NCI-H2196 treated with DMSO at 0.1 percent for 48 hours (cell line): ENCODE results near the gene CKS2.
A peak's percentile ranks its signal among the peaks of the same experiment; 100 is the strongest.
"Not testable (repeated sequence)": the region's sequence is repeated elsewhere in the genome, so short reads cannot be mapped to it uniquely, and the experiment has no call there.

Experiments used
- DNase-seq: peaks from one replicate; lab custom pipeline; 2025; ENCODE audit not compliant: unreplicated experiment; lab: John Stamatoyannopoulos, UW

The CKS2 gene

GRCh38 chr9:89309608-89310474 is 1.2 kb upstream of the CKS2 start:
- no peak for DNase-seq

GRCh38 chr9:89311346-89312221 is 589 bp downstream of the CKS2 start:
- no peak for DNase-seq

GRCh38 chr9:89312222-89312571 is 1.2 kb downstream of the CKS2 start:
- DNase-seq = no peak

- no peak for DNase-seq
Measured at GRCh38 chr9:89313842-89314241, 2.8 kb downstream of the CKS2 start.

- DNase-seq = no peak
Measured at GRCh38 chr9:89314955-89315354, 4.0 kb downstream of the CKS2 start.

- DNase-seq = no peak
Measured at GRCh38 chr9:89315482-89315881, 4.5 kb downstream of the CKS2 start.

- no peak for DNase-seq
Measured at GRCh38 chr9:89317282-89317681, 6.3 kb downstream of the CKS2 start.

- DNase-seq = peak; percentile 95
Measured at GRCh38 chr9:89318123-89319014, 7.4 kb downstream of the CKS2 start, which contains the start of gene SECISBP2. SECISBP2 (plus strand) TSS chr9:89318500; CDS start chr9:89318577, 77 bp downstream.

- DNase-seq = no peak
Measured at GRCh38 chr9:89319015-89319905, 8.3 kb downstream of the CKS2 start.

GRCh38 chr9:89323390-89323789 is 12.4 kb downstream of the CKS2 start:
- no peak for DNase-seq

- DNase-seq = no peak
Measured at GRCh38 chr9:89325733-89326132, 14.7 kb downstream of the CKS2 start.

GRCh38 chr9:89328064-89328463 is 17.1 kb downstream of the CKS2 start:
- DNase-seq = no peak

GRCh38 chr9:89329917-89330316 is 18.9 kb downstream of the CKS2 start:
- DNase-seq = no peak

GRCh38 chr9:89330513-89330912 is 19.5 kb downstream of the CKS2 start:
- DNase-seq = no peak

GRCh38 chr9:89339807-89340206 is 28.8 kb downstream of the CKS2 start:
- DNase-seq = no peak

GRCh38 chr9:89340332-89340731 is 29.3 kb downstream of the CKS2 start:
- DNase-seq = no peak

- DNase-seq = no peak
Measured at GRCh38 chr9:89342213-89342612, 31.2 kb downstream of the CKS2 start.

GRCh38 chr9:89342948-89343347 is 32.0 kb downstream of the CKS2 start:
- DNase-seq = no peak

GRCh38 chr9:89343812-89344211 is 32.8 kb downstream of the CKS2 start:
- not testable (repeated sequence) for DNase-seq

GRCh38 chr9:89345476-89345875 is 34.5 kb downstream of the CKS2 start:
- no peak for DNase-seq
